Measurements from ENCODE around the gene TMEM30A. TPM values are rescaled to one million over a fixed set of nuclear protein-coding genes. Genes with fewer than 3 reads are reported as not detected.

TMEM30A gene
- total and polyA plus RNA-seq, 2 donors (not counting 3 experiments of a cell fraction or from before 2014, with no cell fraction given) = 42.2 to 197 TPM

GRCh38 chr6:75272145-75272840 lies 12.3 kb downstream of the TMEM30A start:
- BruUV-seq (replicated peaks) = no TSS peak
- POLR2A ChIA-PET = no interaction called here
- peaks cover 0 to 6% of the 10 kb centered on the region in 2 experiments for H3K36me3 ChIP-seq (ENCODE audit: control insufficient read depth in 2 of 2, extremely low read depth in 1 of 2, insufficient read depth in 2 of 2, low read length in 2 of 2)
- TF ChIP-seq CTCF (IDR thresholded peaks at IDR 0.05; ENCODE audit: extremely low read depth in 1 of 2, insufficient read depth in 1 of 2, low read depth in 1 of 2, low read length in 2 of 2) (no peak), JUN (IDR thresholded peaks at IDR 0.05; ENCODE audit: borderline replicate concordance, insufficient read depth, insufficient read length, low read depth) (no peak), POLR2AphosphoS5 (IDR thresholded peaks at IDR 0.05; ENCODE audit: insufficient read depth, low read depth, low read length) (no peak), GATA2 (IDR thresholded peaks at IDR 0.05; ENCODE audit: insufficient read depth, insufficient read length, low read depth, low read length) (no peak), MYC (IDR thresholded peaks at IDR 0.05; ENCODE audit: low read depth, low read length) (no peak), MAX (IDR thresholded peaks at IDR 0.05; ENCODE audit: insufficient read depth, insufficient read length) (no peak), EZH2 (IDR thresholded peaks at IDR 0.05; ENCODE audit: borderline replicate concordance, low read depth, low read length, severe bottlenecking) (no peak), POLR2A (IDR thresholded peaks at IDR 0.05; ENCODE audit: low read depth, low read length) (no peak), FOS (IDR thresholded peaks at IDR 0.05; ENCODE audit: borderline replicate concordance, insufficient read depth, low read length) (no peak)
- DNase-seq (ENCODE audit: low read depth, low spot score) = peak; percentile 63
- CTCF ChIA-PET = interaction anchor here (1.0 kb wide), 1 partner anchor 274 kb away, joined by 3 read pairs; no protein-coding TSS in a partner anchor
- no peak overlapping the region for H3K27ac ChIP-seq (ENCODE audit: insufficient read depth, low read depth, low read length)
- H3K9ac ChIP-seq (replicated peaks; ENCODE audit: extremely low read depth, insufficient read depth, low read length) = no peak overlapping the region
- intact Hi-C loops (cut with micrococcal nuclease) = no loop called here
- H4K20me1 ChIP-seq (replicated peaks; ENCODE audit: control insufficient read depth, extremely low read depth, insufficient read depth, low read length) = no peaks in the 10 kb centered on the region
- H3K4me1 ChIP-seq (ENCODE audit: control insufficient read depth, extremely low read depth, insufficient read depth, low read length) = peaks cover 29% of the 10 kb centered on the region
- H2AFZ ChIP-seq (ENCODE audit: low read depth, low read length) = no peak overlapping the region
- no peaks in the 10 kb centered on the region for H3K27me3 ChIP-seq (ENCODE audit: control insufficient read depth in 2 of 2, insufficient read depth in 2 of 2, low read length in 2 of 2)
- no peak overlapping the region for H3K4me2 ChIP-seq (ENCODE audit: insufficient read depth, low read length)
- peaks cover 2% of the 10 kb centered on the region for H3K9me3 ChIP-seq (replicated peaks; ENCODE audit: control insufficient read depth, insufficient read depth, low read length)
- dilution Hi-C loops (cut with MboI; ENCODE audit: extremely low pct_ligation_motif_present, low sequenced_read_pairs) = no loop called here
- peaks cover 86% of the 10 kb centered on the region for H3K79me2 ChIP-seq (ENCODE audit: control insufficient read depth, insufficient read depth, low read length)
- H3K4me3 ChIP-seq (replicated peaks in 1 of 3; ENCODE audit: insufficient read depth in 1 of 3, low read depth in 1 of 3, low read length in 3 of 3) = no peak overlapping the region
- FAIRE-seq = no peak
- no peaks in the 10 kb centered on the region for H3K9me1 ChIP-seq (replicated peaks; ENCODE audit: control insufficient read depth, extremely low read depth, insufficient read depth, low read length)

Measured in endothelial cell of umbilical vein (primary cell).